B cell (primary cell): Measurements from ENCODE around the gene NYAP1.

Experiments used
- CTCF ChIP-seq: fragments of 200-600 bp; IDR thresholded peaks from one replicate; pipeline ENCODE4 v1.8.0; 2022; ENCODE audit warnings: antibody characterized with exemption, mild to moderate bottlenecking
- EZH2 ChIP-seq: IDR thresholded peaks from 2 replicates; pipeline ENCODE4 v1.6.1; 2012; ENCODE audit warnings: borderline replicate concordance, low read depth, mild to moderate bottlenecking, moderate library complexity, low read length; ENCODE audit not compliant: insufficient read depth, poor library complexity, severe bottlenecking

- no peak for TF ChIP-seq CTCF
- TF ChIP-seq EZH2, result no peak
Observed at GRCh38 chr7:100441641-100442535, 41.8 kb upstream of the NYAP1 start.
